Activated naive CD8-positive, alpha-beta T cell treated with anti-CD3 and anti-CD28 coated beads, Interleukin-2, amount 50 U/mL, for 16 hours (primary cell): Measurements from ENCODE around the gene TNN.
"Not testable (repeated sequence)": the region's sequence is repeated elsewhere in the genome, so short reads cannot be mapped to it uniquely, and the experiment has no call there.

Experiments used
- DNase-seq: peaks from one replicate; pipeline ENCODE4 v3.0.0-alpha.2; 2020; ENCODE audit warnings: low read depth, low spot score

The TNN gene, protein sequence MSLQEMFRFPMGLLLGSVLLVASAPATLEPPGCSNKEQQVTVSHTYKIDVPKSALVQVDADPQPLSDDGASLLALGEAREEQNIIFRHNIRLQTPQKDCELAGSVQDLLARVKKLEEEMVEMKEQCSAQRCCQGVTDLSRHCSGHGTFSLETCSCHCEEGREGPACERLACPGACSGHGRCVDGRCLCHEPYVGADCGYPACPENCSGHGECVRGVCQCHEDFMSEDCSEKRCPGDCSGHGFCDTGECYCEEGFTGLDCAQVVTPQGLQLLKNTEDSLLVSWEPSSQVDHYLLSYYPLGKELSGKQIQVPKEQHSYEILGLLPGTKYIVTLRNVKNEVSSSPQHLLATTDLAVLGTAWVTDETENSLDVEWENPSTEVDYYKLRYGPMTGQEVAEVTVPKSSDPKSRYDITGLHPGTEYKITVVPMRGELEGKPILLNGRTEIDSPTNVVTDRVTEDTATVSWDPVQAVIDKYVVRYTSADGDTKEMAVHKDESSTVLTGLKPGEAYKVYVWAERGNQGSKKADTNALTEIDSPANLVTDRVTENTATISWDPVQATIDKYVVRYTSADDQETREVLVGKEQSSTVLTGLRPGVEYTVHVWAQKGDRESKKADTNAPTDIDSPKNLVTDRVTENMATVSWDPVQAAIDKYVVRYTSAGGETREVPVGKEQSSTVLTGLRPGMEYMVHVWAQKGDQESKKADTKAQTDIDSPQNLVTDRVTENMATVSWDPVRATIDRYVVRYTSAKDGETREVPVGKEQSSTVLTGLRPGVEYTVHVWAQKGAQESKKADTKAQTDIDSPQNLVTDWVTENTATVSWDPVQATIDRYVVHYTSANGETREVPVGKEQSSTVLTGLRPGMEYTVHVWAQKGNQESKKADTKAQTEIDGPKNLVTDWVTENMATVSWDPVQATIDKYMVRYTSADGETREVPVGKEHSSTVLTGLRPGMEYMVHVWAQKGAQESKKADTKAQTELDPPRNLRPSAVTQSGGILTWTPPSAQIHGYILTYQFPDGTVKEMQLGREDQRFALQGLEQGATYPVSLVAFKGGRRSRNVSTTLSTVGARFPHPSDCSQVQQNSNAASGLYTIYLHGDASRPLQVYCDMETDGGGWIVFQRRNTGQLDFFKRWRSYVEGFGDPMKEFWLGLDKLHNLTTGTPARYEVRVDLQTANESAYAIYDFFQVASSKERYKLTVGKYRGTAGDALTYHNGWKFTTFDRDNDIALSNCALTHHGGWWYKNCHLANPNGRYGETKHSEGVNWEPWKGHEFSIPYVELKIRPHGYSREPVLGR (N-terminal part only)

GRCh38 chr1:175067362-175068106 is at the start of gene TNN:
TSS of gene TNN (plus strand) at chr1:175067833. CDS start at chr1:175077419, 9,586 bp downstream.
- DNase-seq, result no peak

DNA sequence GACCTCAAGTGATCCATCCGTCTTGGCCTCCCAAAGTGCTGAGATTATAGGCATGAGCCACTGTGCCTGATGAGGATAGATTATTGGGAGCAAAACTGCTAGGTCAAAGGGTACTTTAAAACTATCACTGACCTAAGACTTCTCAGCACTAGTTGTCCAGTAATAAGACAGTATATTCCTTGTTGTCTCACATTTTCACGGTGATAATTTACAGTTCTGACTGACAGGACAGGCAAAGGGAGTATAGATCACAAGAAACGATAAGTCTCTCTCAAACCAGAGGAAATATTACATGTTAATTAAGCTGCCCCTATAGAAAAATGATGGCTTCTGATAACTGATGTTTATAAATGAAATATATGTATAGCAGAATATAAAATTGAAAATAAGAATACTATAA is 48.1 kb upstream of the TNN start:
- no peak for DNase-seq

DNA sequence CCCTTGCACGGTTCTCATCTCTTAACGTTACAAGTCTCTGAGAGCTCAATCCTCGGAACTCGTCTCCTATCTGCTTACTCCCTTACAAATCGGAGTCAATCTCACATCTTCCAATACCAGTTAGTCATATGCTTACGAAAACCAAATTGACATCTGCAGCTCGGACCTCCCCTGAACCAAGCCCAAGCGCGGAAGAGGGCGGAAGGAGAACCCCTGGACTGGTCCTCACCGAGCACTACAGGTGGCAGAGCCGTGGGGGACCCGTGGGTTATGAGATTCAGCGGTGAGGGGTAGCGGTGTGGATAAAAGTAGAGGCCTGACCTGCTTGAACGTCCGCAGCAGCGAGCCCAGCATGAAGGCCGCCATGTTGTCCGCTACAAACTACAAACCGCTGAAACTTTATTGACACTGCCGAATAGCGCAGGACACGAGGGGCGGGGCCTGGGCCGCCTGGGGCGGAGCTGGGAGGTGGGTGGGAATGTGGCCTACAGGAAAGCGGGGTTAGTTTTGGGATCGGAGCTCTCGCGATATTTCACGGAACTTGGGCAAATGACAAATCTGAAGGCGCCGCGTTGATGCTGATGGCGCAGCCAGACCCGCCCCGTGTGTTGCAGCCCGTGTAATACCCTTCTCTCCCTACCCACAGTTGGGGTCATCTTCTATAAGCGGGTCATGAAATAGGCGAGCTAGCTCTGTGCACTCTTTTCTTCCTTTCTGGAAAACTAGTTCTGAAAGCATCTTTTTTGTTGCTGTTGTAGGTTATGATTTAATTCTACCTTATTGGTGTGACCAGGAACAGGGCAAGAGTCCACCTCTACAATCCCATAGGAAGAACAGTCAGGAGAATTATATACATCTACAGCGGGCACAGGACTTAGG is 44.4 kb upstream of the TNN start, which contains the start of gene MRPS14:
Gene MRPS14 (minus strand): TSS at position 383 of the 879 bp plus-strand sequence. CDS start 17 bp downstream, at position 366.
- DNase-seq, result peak; percentile 98

DNA sequence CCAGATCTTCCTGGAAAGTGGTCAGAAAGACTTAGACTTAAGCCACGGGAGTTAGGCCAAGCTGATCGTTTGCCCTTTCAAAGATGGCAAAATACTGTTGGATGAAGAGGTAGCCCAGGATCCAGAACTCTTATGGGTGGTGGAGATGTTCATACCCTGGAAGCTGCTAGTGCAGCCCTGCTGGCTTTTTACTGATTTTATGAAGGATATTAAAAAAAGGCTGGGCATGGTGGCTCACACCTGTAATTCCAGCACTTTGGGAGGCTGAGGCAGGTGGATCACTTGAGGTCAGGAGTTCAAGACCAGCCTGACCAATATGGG is 43.8 kb upstream of the TNN start:
- DNase-seq, result not testable (repeated sequence)

GRCh38 chr1:175024773-175025172 is 42.9 kb upstream of the TNN start:
- DNase-seq, result no peak

- DNase-seq, result no peak
Measured at GRCh38 chr1:175033953-175034352, 33.7 kb upstream of the TNN start.

DNA sequence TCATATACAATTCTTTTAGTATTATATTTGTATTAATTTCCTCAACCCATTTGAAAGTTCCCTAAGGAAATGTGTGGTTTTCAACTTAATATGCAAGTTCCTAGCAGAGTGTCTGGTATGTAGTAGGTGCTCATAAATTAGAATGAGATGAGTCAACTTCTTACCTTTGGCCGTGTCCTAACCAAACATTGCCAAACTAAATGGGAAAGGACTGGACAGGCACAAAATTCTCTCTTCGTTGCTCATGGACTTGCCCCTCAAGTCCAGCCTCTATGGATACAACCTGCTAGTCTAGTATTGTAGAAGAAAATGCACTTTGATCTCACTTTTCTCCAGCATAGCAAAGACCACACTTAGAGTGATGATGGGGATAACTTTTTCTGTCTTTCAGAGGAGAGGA is 32.9 kb upstream of the TNN start:
- DNase-seq, result no peak

DNA sequence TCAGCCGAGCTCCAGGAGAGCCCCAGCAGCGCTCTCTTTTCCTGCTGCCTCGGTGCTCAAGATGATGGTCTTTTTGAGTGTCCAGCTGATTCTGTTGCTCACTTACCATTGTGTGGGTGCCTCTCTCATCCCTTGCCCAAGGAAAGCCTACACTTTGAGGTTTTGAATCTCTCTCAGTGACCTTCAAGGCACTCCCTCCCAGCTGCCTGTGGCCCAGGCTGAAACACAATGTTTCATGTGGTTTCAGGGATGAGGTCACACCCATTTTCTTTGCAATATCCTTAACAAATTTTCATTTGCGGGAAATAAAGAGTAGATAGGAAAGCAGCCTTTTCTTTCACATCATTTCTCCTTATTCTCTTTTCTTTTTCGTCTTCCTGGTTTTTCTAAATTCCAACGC is 31.8 kb upstream of the TNN start:
- DNase-seq, result no peak

DNA sequence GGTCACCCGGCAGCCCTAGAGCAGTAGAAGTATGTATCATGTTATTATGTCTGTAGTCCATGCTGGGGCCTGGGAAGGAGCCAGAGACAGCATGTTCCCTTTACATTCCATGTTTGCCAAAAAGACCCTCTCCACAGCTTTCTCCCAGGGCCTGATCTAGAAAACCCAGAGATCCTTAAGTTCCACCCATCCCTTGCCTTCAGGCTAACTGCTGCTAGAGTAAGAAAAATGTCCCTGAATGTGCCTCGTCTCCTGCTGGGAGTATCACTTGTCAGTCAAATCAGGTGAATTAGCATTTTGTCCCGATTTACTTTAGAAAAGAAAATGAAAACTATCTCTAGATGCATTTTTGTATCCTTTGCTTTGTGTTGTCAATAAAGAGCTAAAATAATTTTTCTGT is 31.2 kb upstream of the TNN start:
- no peak for DNase-seq

- no peak for DNase-seq
Measured at GRCh38 chr1:175037416-175037815, 30.2 kb upstream of the TNN start.

GRCh38 chr1:175040324-175040879 is 27.2 kb upstream of the TNN start:
- DNase-seq, result no peak

- no peak for DNase-seq
Measured at GRCh38 chr1:175042650-175043049, 25.0 kb upstream of the TNN start.

DNA sequence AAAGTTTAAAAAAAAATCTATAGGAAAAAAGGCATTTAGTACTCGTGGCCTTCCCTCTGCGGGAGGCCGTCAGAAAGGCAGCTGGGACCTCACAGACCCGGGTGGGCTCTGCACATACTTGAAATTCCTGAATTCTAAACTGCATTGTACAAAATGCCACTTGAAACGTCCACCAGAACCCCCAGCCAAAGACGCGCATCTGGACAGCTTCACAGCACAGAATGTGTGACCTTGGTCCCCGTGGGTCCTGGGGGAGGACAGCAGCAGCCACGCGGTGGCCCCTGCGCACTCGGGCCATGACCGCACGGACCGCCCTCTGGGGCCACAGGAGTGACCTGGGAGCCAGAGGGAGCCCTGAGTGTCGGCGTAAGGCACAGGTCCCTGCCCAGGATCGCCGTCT is 23.8 kb upstream of the TNN start:
- no peak for DNase-seq

- not testable (repeated sequence) for DNase-seq
Measured at GRCh38 chr1:175044591-175044990, 23.0 kb upstream of the TNN start.

DNA sequence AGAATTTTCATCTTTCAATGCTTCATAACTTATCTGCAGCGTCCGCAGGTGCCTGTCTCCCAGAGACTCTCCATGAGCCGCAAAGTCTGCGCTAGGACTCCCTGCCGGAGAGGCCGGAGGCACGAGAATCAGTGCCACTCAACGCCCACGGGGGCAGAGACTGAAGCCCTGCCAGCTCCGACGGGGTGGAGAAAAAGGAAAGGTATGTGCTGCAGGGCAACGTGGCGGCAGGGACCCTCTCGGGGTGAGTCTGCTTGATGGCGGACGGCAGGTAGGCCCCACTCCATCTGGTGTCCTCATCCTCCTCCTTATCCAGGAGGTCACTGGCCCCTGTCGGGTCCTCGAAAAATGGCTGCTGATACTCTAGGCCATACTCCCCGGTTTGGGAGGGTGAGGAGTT is 22.5 kb upstream of the TNN start:
- DNase-seq, result no peak

DNA sequence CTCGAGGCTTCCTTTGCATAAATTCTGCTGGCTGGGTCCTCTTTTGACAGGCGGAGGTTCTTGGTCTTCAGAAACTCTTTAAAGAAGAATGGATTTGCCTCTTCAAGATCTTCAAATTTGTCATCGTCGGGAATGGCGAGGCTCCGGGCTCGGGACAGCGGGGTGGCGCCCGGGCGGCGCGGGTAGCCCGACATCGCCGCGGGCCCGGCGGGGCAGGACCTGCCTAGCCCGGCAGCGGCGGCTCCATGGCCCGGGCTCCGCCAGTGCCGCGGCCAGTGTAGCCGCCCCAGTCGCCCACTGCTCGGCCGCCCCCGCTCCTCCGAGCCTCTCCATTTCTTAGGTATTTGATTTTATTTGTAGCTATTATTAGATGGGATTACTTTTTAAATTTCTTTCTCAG is 22.1 kb upstream of the TNN start:
- no peak for DNase-seq

- DNase-seq, result no peak
Measured at GRCh38 chr1:175050992-175051391, 16.6 kb upstream of the TNN start.

DNA sequence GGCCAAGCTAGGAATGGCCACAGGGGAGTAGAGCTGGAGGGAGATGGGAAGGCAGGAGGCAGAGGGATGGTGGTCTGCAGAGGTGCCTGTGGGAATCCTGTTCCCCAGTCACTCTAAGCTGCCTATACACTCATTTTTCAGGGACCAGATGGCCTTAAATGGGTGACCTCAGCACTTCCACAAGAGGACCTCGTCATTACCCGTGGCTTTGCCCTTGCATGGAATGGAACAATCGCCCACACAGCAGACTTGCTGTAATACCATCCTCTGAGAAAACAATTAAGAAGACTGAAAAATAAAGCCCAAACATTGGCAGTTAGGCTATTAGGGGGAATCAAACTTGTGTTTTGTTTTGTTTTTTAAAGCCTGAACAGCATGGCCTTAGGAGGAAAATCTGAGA is 12.9 kb upstream of the TNN start:
- no peak for DNase-seq

DNA sequence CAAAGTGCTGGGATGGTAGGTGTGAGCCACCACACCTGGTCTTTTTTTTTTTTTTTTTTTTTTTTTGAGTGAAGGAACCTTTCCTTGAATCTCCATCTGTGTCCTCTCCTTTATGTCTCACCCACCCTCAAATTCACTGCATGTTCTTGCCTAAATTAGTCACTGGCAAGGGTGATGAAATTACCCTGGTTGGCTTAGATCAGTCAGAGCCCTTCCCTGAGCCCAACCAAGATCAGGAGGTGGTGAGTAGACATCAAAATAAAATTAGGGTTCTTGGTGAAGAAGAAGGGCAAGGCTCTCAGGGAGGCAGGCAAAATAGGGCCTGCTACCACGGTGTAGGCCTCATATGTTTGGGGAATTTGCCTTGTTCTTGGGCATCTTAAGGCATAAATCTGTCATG is 5.3 kb upstream of the TNN start:
- DNase-seq, result no peak

DNA sequence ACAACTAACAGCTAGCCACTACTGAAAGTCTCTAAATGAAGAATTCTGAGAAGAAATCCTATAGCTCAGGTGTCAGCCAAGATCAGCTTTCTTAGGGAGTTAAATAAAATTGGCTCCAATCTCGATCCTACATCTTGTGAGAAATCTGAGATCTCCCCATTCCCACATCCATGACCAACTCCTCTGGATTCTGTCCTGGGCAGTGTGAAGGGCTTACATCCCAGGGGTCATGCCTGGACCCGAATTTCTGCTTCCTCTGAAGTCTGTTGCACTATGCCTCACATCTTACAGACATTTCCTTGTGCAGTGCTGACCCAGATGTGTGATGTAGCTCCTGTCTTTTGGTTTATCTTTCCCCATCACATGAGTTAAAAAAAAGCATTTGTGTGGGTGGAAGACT is 4.8 kb upstream of the TNN start:
- no peak for DNase-seq
